Stimulated activated CD4-positive, alpha-beta T cell treated with anti-CD3 and anti-CD28 coated beads, Interleukin-4, amount 100 ng/mL, for 1 hour (primary cell): ENCODE data around the gene PRDM15.

Source experiments
- DNase-seq: peaks from one replicate; pipeline ENCODE4 v3.0.0-alpha.2; 2020

Gene PRDM15

GRCh38 chr21:41775149-41775472, 104.0 kb downstream of the PRDM15 start:
- no peak for DNase-seq

- no peak for DNase-seq
Observed at GRCh38 chr21:41774467-41775148, 104.5 kb downstream of the PRDM15 start.

- DNase-seq = no peak
Observed at GRCh38 chr21:41772351-41773080, 106.6 kb downstream of the PRDM15 start.

GRCh38 chr21:41771625-41771945, 107.6 kb downstream of the PRDM15 start:
- no peak for DNase-seq

GRCh38 chr21:41770901-41771624, 108.1 kb downstream of the PRDM15 start:
- DNase-seq = no peak

- DNase-seq = no peak
Observed at GRCh38 chr21:41769933-41770332, 109.2 kb downstream of the PRDM15 start.

GRCh38 chr21:41769521-41769920, 109.6 kb downstream of the PRDM15 start:
- DNase-seq = no peak

- no peak for DNase-seq
Observed at GRCh38 chr21:41769111-41769510, 110.0 kb downstream of the PRDM15 start.

GRCh38 chr21:41768437-41769042, 110.6 kb downstream of the PRDM15 start:
- no peak for DNase-seq

- no peak for DNase-seq
Observed at GRCh38 chr21:41767606-41768436, 111.3 kb downstream of the PRDM15 start.

- DNase-seq = peak; percentile 68
Observed at GRCh38 chr21:41766883-41767605, 112.1 kb downstream of the PRDM15 start, which contains the start of gene RIPK4. RIPK4 (minus strand) TSS chr21:41767052; CDS start chr21:41767041, 11 bp downstream.

GRCh38 chr21:41765973-41766882, 112.9 kb downstream of the PRDM15 start:
- no peak for DNase-seq

- no peak for DNase-seq
Observed at GRCh38 chr21:41765420-41765821, 113.7 kb downstream of the PRDM15 start.

- DNase-seq = no peak
Observed at GRCh38 chr21:41764558-41765419, 114.4 kb downstream of the PRDM15 start.

GRCh38 chr21:41763996-41764395, 115.1 kb downstream of the PRDM15 start:
- DNase-seq = no peak

GRCh38 chr21:41763398-41763931, 115.7 kb downstream of the PRDM15 start:
- no peak for DNase-seq

- no peak for DNase-seq
Observed at GRCh38 chr21:41762753-41763152, 116.4 kb downstream of the PRDM15 start.

- no peak for DNase-seq
Observed at GRCh38 chr21:41761934-41762635, 117.1 kb downstream of the PRDM15 start.
